HEK293 (cell line): ENCODE measurements around the gene ZFYVE19.
A peak's percentile ranks its signal among the peaks of the same experiment; 100 is the strongest.

Source experiments
- CTCF ChIA-PET: fragments of 350-600 bp; formaldehyde crosslinking; extraction: SDS; loops from one replicate; lab custom pipeline; 2021; ENCODE audit warnings: antibody characterized with exemption; lab: Yijun Ruan, JAX
- POLR2A ChIA-PET: fragments of 300-600 bp; formaldehyde crosslinking; extraction: SDS; loops from one replicate; lab custom pipeline; 2020; ENCODE audit warnings: antibody characterized with exemption, inconsistent platforms; lab: Yijun Ruan, JAX
- H3K27ac ChIP-seq: fragments of 200-500 bp; sonication (Bioruptor generic); 2 replicates; pipeline ENCODE4 v1.5.1; 2014; ENCODE audit warnings: low read depth, low read length, control low read depth, inconsistent platforms; ENCODE audit errors: extremely low read depth
- H3K36me3 ChIP-seq, 2 experiments: fragments of 200-500 bp in 1 of 2; sonication (Bioruptor generic) in 1 of 2; 1 replicate in 1 of 2; 2 replicates in 1 of 2; pipeline ENCODE4 v1.5.1; 2014 to 2017; ENCODE audit warnings: inconsistent platforms in 2 of 2, low read length in 2 of 2; ENCODE audit not compliant: control insufficient read depth in 2 of 2, insufficient read depth in 1 of 2
- H3K4me1 ChIP-seq: fragments of 200-500 bp; sonication (Bioruptor generic); 2 replicates; pipeline ENCODE4 v1.5.1; 2014; ENCODE audit warnings: mild to moderate bottlenecking, low read length, inconsistent platforms; ENCODE audit not compliant: control insufficient read depth, insufficient read depth
- H3K4me3 ChIP-seq: 2 replicates; pipeline ENCODE4 v1.5.1; 2011; ENCODE audit warnings: low read depth, mild to moderate bottlenecking, control low read depth, low read length, moderate library complexity
- H3K9me3 ChIP-seq: fragments of 200-500 bp; sonication (Bioruptor generic); 2 replicates; pipeline ENCODE4 v1.5.1; 2014; ENCODE audit warnings: low read depth, low read length, inconsistent platforms; ENCODE audit not compliant: control insufficient read depth, insufficient read depth
- AEBP2 ChIP-seq: fragments of 450-650 bp; formaldehyde crosslinking; IDR thresholded peaks from 2 replicates; pipeline ENCODE4 v1.5.1; 2016; ENCODE audit warnings: missing biosample characterization, missing genetic modification characterization, borderline replicate concordance
- FEZF1 ChIP-seq: fragments of 450-650 bp; formaldehyde crosslinking; IDR thresholded peaks from 2 replicates; pipeline ENCODE4 v1.5.1; 2016; ENCODE audit warnings: missing biosample characterization, missing genetic modification characterization
- GLIS1 ChIP-seq: fragments of 450-650 bp; formaldehyde crosslinking; IDR thresholded peaks from 2 replicates; pipeline ENCODE4 v1.5.1; 2016; ENCODE audit warnings: missing biosample characterization, missing genetic modification characterization
- GLIS2 ChIP-seq: fragments of 450-650 bp; formaldehyde crosslinking; IDR thresholded peaks from 2 replicates; pipeline ENCODE4 v1.5.1; 2016; ENCODE audit warnings: missing biosample characterization, missing genetic modification characterization
- INSM2 ChIP-seq: fragments of 450-650 bp; formaldehyde crosslinking; IDR thresholded peaks from 2 replicates; pipeline ENCODE4 v1.5.1; 2016; ENCODE audit warnings: missing biosample characterization, missing genetic modification characterization
- PBX3 ChIP-seq: sonication (generic); formaldehyde crosslinking; IDR thresholded peaks from 2 replicates; pipeline ENCODE4 v1.8.1; 2022; ENCODE audit warnings: mild to moderate bottlenecking, moderate library complexity, missing genetic modification reagents
- SP7 ChIP-seq: fragments of 450-650 bp; formaldehyde crosslinking; IDR thresholded peaks from 2 replicates; pipeline ENCODE4 v1.5.1; 2016; ENCODE audit warnings: missing biosample characterization, missing genetic modification characterization
- ZBTB21 ChIP-seq: fragments of 450-650 bp; formaldehyde crosslinking; IDR thresholded peaks from 2 replicates; pipeline ENCODE4 v1.5.1; 2017; ENCODE audit warnings: missing biosample characterization, missing genetic modification characterization
- ZNF174 ChIP-seq: fragments of 450-650 bp; formaldehyde crosslinking; IDR thresholded peaks from 2 replicates; pipeline ENCODE4 v1.5.0; 2017; ENCODE audit warnings: missing biosample characterization, mild to moderate bottlenecking, missing genetic modification characterization
- ZNF175 ChIP-seq: fragments of 450-650 bp; formaldehyde crosslinking; IDR thresholded peaks from 2 replicates; pipeline ENCODE4 v1.5.1; 2016; ENCODE audit warnings: missing biosample characterization, missing genetic modification characterization
- ZNF184 ChIP-seq: fragments of 450-650 bp; IDR thresholded peaks from 2 replicates; pipeline ENCODE4 v1.5.1; 2018; ENCODE audit warnings: missing biosample characterization, mild to moderate bottlenecking, missing genetic modification characterization
- ZNF366 ChIP-seq: fragments of 450-650 bp; formaldehyde crosslinking; conservative IDR thresholded peaks from 2 replicates; pipeline ENCODE4 v1.5.1; 2016; ENCODE audit warnings: missing biosample characterization, missing genetic modification characterization
- ZNF394 ChIP-seq: fragments of 450-650 bp; formaldehyde crosslinking; IDR thresholded peaks from 2 replicates; pipeline ENCODE4 v1.5.1; 2016; ENCODE audit warnings: missing biosample characterization, missing genetic modification characterization, mild to moderate bottlenecking, moderate library complexity, borderline replicate concordance
- ZNF518A ChIP-seq: fragments of 450-650 bp; formaldehyde crosslinking; conservative IDR thresholded peaks from 2 replicates; pipeline ENCODE4 v1.5.1; 2016; ENCODE audit warnings: low read depth, missing biosample characterization, missing genetic modification characterization
- ZNF521 ChIP-seq: fragments of 450-650 bp; formaldehyde crosslinking; IDR thresholded peaks from 2 replicates; pipeline ENCODE4 v1.5.1; 2017; ENCODE audit warnings: missing biosample characterization, mild to moderate bottlenecking, missing genetic modification characterization
- ZNF530 ChIP-seq: fragments of 450-650 bp; formaldehyde crosslinking; IDR thresholded peaks from 2 replicates; pipeline ENCODE4 v1.5.1; 2016; ENCODE audit warnings: low read depth, missing biosample characterization, missing genetic modification characterization
- ZNF626 ChIP-seq: fragments of 450-650 bp; sonication (Bioruptor Pico); formaldehyde crosslinking; IDR thresholded peaks from 2 replicates; pipeline ENCODE4 v1.5.1; 2018; ENCODE audit warnings: missing biosample characterization, missing genetic modification characterization, inconsistent platforms
- ZNF629 ChIP-seq: fragments of 450-650 bp; formaldehyde crosslinking; IDR thresholded peaks from 2 replicates; pipeline ENCODE4 v1.5.1; 2017; ENCODE audit warnings: missing biosample characterization, missing genetic modification characterization
- ZNF768 ChIP-seq: fragments of 450-650 bp; formaldehyde crosslinking; IDR thresholded peaks from 2 replicates; pipeline ENCODE4 v1.5.1; 2018; ENCODE audit warnings: missing biosample characterization, mild to moderate bottlenecking, missing genetic modification characterization
- ZNF791 ChIP-seq: fragments of 450-650 bp; formaldehyde crosslinking; IDR thresholded peaks from 2 replicates; pipeline ENCODE4 v1.5.1; 2016; ENCODE audit warnings: missing biosample characterization, missing genetic modification characterization

The ZFYVE19 gene

GRCh38 chr15:40793216-40793989 is 13.5 kb upstream of the ZFYVE19 start:
- no peaks in the 10 kb centered on the region; the same call in 1 of the 2 replicates for H3K4me1 ChIP-seq
- no peak overlapping the region for H3K27ac ChIP-seq
- H3K4me3 ChIP-seq, result no peak overlapping the region
- ChIA-PET POLR2A (interaction anchor here (0.7 kb wide), 1 partner anchor 98 kb away, joined by 7 read pairs; the partner anchor contains the start of gene RAD51), CTCF (interaction anchor here (1.7 to 2.0 kb wide), 2 partner anchors 11 to 66 kb away, joined by 4 to 6 read pairs; no protein-coding TSS in a partner anchor)
- peaks cover 0 to 2% of the 10 kb centered on the region in 2 experiments; a peak in 2 of 3 replicates for H3K36me3 ChIP-seq
- TF ChIP-seq GLIS1 (tag by site-specific recombination), result no peak
- TF ChIP-seq ZNF791, result no peak
- TF ChIP-seq ZNF175 (tag by site-specific recombination), result no peak
- peak; percentile 55 for TF ChIP-seq ZNF629 (tag by site-specific recombination)
- TF ChIP-seq ZNF184 (tag by site-specific recombination), result peak; percentile 20; the same call in 1 of the 2 replicates
- peak; percentile 86 for TF ChIP-seq FEZF1 (tag by site-specific recombination)
- peak; percentile 47; the same call in 1 of the 2 replicates for TF ChIP-seq ZNF366 (tag by site-specific recombination)
- 0 out of 2 replicates have a peak, but pooled peaks have one; percentile 19 for TF ChIP-seq SP7 (tag by site-specific recombination)
- no peaks in the 10 kb centered on the region for H3K9me3 ChIP-seq

GRCh38 chr15:40796041-40796440 is 10.8 kb upstream of the ZFYVE19 start:
- H3K27ac ChIP-seq, result no peak overlapping the region
- peaks cover 0 to 2% of the 10 kb centered on the region in 2 experiments; a peak in 2 of 3 replicates for H3K36me3 ChIP-seq
- no peak overlapping the region for H3K4me3 ChIP-seq
- CTCF ChIA-PET, result interaction anchor here (0.6 to 1.2 kb wide), 3 partner anchors 28 to 528 kb away, joined by 3 read pairs; no protein-coding TSS in a partner anchor
- H3K4me1 ChIP-seq, result no peaks in the 10 kb centered on the region; the same call in 1 of the 2 replicates
- H3K9me3 ChIP-seq, result no peaks in the 10 kb centered on the region
- POLR2A ChIA-PET, result no interaction called here
- no peak for TF ChIP-seq ZNF521 (tag by site-specific recombination)
- TF ChIP-seq FEZF1 (tag by site-specific recombination), result no peak
- TF ChIP-seq ZNF174, result no peak
- no peak for TF ChIP-seq AEBP2 (tag by site-specific recombination)
- no peak for TF ChIP-seq ZNF768 (tag by site-specific recombination)

GRCh38 chr15:40796512-40796911 is 10.4 kb upstream of the ZFYVE19 start:
- Histone ChIP-seq H3K4me3 (no peak overlapping the region), H3K36me3 (peaks cover 0 to 2% of the 10 kb centered on the region in 2 experiments; a peak in 2 of 3 replicates), H3K9me3 (no peaks in the 10 kb centered on the region), H3K27ac (no peak overlapping the region), H3K4me1 (no peaks in the 10 kb centered on the region; the same call in 1 of the 2 replicates)
- CTCF ChIA-PET, result interaction anchor here (0.6 to 1.2 kb wide), 5 partner anchors 28 to 737 kb away, joined by 3 read pairs; no protein-coding TSS in a partner anchor
- POLR2A ChIA-PET, result no interaction called here
- TF ChIP-seq PBX3 (CRISPR knock-in tag) (no peak), ZBTB21 (tag by site-specific recombination) (no peak), ZNF518A (tag by site-specific recombination) (no peak), INSM2 (no peak), ZNF530 (tag by site-specific recombination) (no peak), GLIS2 (tag by site-specific recombination) (no peak), ZNF626 (tag by site-specific recombination) (no peak), GLIS1 (tag by site-specific recombination) (no peak), ZNF394 (tag by site-specific recombination) (no peak)
